ENCODE results near the gene KCNK2. TPM values are rescaled to one million over a fixed set of nuclear protein-coding genes. Genes with fewer than 3 reads are reported as not detected.
A peak's percentile ranks its signal among the peaks of the same experiment; 100 is the strongest.

Gene KCNK2
- total and polyA plus RNA-seq, 2 of the 4 experiments (the other 2 are of a cell fraction) = 45.9 to 86.9 TPM

DNA sequence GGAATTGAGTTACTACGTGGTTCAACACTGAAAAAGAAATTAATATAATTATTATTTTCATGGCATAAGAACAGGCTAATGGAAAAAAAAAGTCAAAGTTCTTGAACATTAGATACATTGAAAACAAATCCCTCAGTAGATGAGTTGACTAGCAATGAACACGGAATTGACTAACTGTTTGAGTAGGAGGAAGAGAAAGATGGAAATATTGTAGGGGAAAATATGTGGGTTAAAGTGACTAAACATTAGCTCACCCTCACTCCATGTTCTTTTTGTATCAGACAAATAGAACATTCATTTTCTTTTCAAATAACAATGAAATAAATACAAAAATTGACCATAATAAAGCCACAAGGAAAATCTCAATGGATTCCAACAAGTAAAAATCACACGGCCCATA is 84.3 kb downstream of the KCNK2 start:
- no TSS peak for BruUV-seq (replicated peaks)
- DNase-seq = peak; percentile 78
- WGBS, 2 experiments (ENCODE audit: extremely low coverage in 2 of 2, insufficient read length in 1 of 2) = no CpG with 5 or more reads among the region's 3 CpGs
- Histone ChIP-seq H3K4me2 (ENCODE audit: low read depth, low read length) (no peak overlapping the region), H3K18ac (ENCODE audit: low read depth, low read length) (no peak overlapping the region), H3K27ac (ENCODE audit: insufficient read depth, low read length) (no peak overlapping the region), H2BK15ac (ENCODE audit: low read depth, low read length) (no peak overlapping the region), H4K20me1 (ENCODE audit: insufficient read depth, low read length) (no peaks in the 10 kb centered on the region), H3K79me1 (ENCODE audit: low read depth in 1 of 2, low read length in 2 of 2) (peaks cover 0 to 4% of the 10 kb centered on the region in 2 experiments; a peak in 1 of 4 replicates), H3K9me3 (ENCODE audit: control insufficient read depth, insufficient read depth, low read length) (0 out of 2 replicates have a peak, but pooled peaks cover 2% of the 10 kb centered on the region), H3K56ac (ENCODE audit: extremely low read depth, insufficient read depth, low read length) (no peak overlapping the region), H3K36me3 (ENCODE audit: control insufficient read depth, insufficient read depth, low read length) (no peaks in the 10 kb centered on the region), H2BK120ac (ENCODE audit: low read depth, low read length) (no peak overlapping the region), H4K8ac (ENCODE audit: low read depth in 2 of 2, low read length in 2 of 2) (no peak overlapping the region; a peak in 1 of 4 replicates), H3K27me3 (ENCODE audit: control insufficient read depth, insufficient read depth, low read length) (no peaks in the 10 kb centered on the region), H3K23ac (ENCODE audit: low read depth, low read length) (no peak overlapping the region), H2AK9ac (replicated peaks; ENCODE audit: low read depth, low read length, poor library complexity) (no peak overlapping the region), H4K5ac (ENCODE audit: low read depth, low read length) (no peak overlapping the region), H3K4ac (ENCODE audit: low read depth, low read length) (no peak overlapping the region), H3K9ac (ENCODE audit: low read depth, low read length) (no peak overlapping the region), H2BK5ac (ENCODE audit: low read depth, low read length, poor library complexity, severe bottlenecking) (peak overlapping the region; percentile 33), H3K14ac (replicated peaks; ENCODE audit: low read depth, low read length) (no peak overlapping the region), H3K4me1 (ENCODE audit: control insufficient read depth, insufficient read depth, low read length) (peaks cover 2% of the 10 kb centered on the region; the same call in 1 of the 2 replicates), H3K4me3 (ENCODE audit: insufficient read depth, low read depth, low read length) (no peak overlapping the region), H2AFZ (replicated peaks; ENCODE audit: low read length, poor library complexity) (no peak overlapping the region), H2BK20ac (ENCODE audit: low read depth, low read length) (no peak overlapping the region), H4K91ac (ENCODE audit: insufficient read depth, low read depth, low read length) (no peak overlapping the region), H3K9me1 (ENCODE audit: insufficient read depth, low read length) (no peaks in the 10 kb centered on the region), H2AK5ac (ENCODE audit: low read depth, low read length) (no peak overlapping the region)
- ATAC-seq (ENCODE audit: low read depth) = peak; percentile 46; the same call in 1 of the 2 replicates
- ChIA-PET CTCF (no interaction called here), POLR2A (ENCODE audit: unreplicated experiment) (interaction anchor here (0.7 kb wide), 1 partner anchor 42 kb away, joined by 5 read pairs; no protein-coding TSS in a partner anchor)
- TF ChIP-seq SMC3 (IDR thresholded peaks at IDR 0.05; ENCODE audit: low read depth, low read length) (no peak), CHD1 (IDR thresholded peaks at IDR 0.05; ENCODE audit: low read depth, low read length) (no peak)
- intact Hi-C loops (cut with micrococcal nuclease) = no loop called here
- in situ Hi-C loops (cut with MboI; ENCODE audit: low sequenced_read_pairs) = no loop called here
- dilution Hi-C loops (cut with HindIII; ENCODE audit: low sequenced_read_pairs, unreplicated experiment) = no loop called here
